Sigmoid colon (tissue), 4 donors: ENCODE results near the gene GALNT18.

Experiments used
- CTCF ChIP-seq, 4 experiments: fragments of 450-650 bp in 3 of 4; fragments of 200-600 bp in 1 of 4; IDR thresholded peaks; one replicate each; pipeline ENCODE4 v1.5.1; 2016 to 2019; ENCODE audit warnings: antibody characterized with exemption in 4 of 4, mild to moderate bottlenecking in 3 of 4, moderate library complexity in 2 of 4
- EP300 ChIP-seq, 4 donors: sonication (generic); formaldehyde crosslinking; IDR thresholded peaks; one replicate each; pipeline ENCODE4 v1.6.1; 2017; ENCODE audit warnings: antibody characterized with exemption in 4 of 4
- POLR2A ChIP-seq, 2 donors: fragments of 450-650 bp; IDR thresholded peaks; one replicate each; pipeline ENCODE4 v1.6.1; 2016; ENCODE audit warnings: antibody characterized with exemption in 2 of 2, mild to moderate bottlenecking in 2 of 2, moderate library complexity in 2 of 2

DNA sequence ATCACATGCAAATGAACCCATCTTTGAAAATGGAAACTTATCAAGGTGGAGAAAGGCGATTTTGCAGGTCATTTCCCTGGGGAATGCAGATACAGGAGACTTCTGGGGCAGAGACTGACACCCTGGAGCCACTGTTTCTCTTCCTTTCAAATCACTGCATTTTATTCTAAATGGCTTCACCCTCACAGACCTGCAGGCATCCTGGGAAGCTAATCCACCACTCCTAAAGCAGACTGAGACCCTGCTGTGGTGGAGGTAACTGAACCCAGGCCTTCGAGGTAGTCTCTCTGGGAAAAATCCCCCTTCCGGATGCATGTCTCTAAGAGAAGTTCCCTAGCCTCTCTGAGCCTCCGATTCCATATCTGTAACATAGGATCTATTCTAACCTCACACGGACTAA, 247.9 kb downstream of the GALNT18 start:
- TF ChIP-seq POLR2A (IDR thresholded peaks at IDR 0.05) (no peak), CTCF (IDR thresholded peaks at IDR 0.05) (no peak), EP300 (IDR thresholded peaks at IDR 0.05) (no peak)
